Measurements from ENCODE around the gene ASAP3. TPM values are rescaled to one million over a fixed set of nuclear protein-coding genes. Genes with fewer than 3 reads are reported as not detected.
A peak's percentile ranks its signal among the peaks of the same experiment; 100 is the strongest.

Gene ASAP3
- total RNA-seq, 2 donors from 2014 or later, result 38.6 to 47.2 TPM

GRCh38 chr1:23453455-23454000 is 30.5 kb downstream of the ASAP3 start:
- no peaks in the 10 kb centered on the region for H3K27me3 ChIP-seq
- H3K4me3 ChIP-seq, result no peak overlapping the region
- H3K4me1 ChIP-seq, result peaks cover 0 to 39% of the 10 kb centered on the region in 2 donors
- no peaks in the 10 kb centered on the region for H3K9me3 ChIP-seq
- no peak overlapping the region for H3K27ac ChIP-seq
- DNase-seq (ENCODE audit: low spot score), result no peak
- peaks cover 36% of the 10 kb centered on the region for H3K36me3 ChIP-seq
- TF ChIP-seq CTCF (IDR thresholded peaks at IDR 0.05), result no peak

DNA sequence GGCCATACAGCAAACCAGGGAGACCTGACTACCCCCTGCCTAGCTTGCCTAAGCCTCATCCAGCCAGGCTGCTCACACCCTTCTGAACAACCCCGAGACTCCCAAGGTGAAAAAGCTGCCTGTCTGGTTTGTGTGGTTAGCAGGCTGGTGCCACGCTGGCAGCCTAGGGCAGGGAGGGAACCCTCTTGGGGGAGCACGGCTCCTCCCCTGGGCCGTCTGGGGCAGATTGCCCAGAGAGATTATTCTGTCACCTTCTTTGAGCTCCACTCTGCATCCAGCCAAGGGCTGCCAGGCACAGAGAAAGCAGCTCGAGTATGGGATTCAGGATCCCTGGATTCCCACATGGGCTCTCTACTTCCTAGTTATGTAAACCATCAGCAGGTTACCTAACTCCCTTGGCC is 32.0 kb downstream of the ASAP3 start:
- H3K27me3 ChIP-seq, result no peaks in the 10 kb centered on the region
- peaks cover 36% of the 10 kb centered on the region for H3K36me3 ChIP-seq
- H3K4me3 ChIP-seq, result no peak overlapping the region
- H3K9me3 ChIP-seq, result no peaks in the 10 kb centered on the region
- peak overlapping the region; percentile 7 to 38 for H3K27ac ChIP-seq
- TF ChIP-seq CTCF (IDR thresholded peaks at IDR 0.05), result no peak
- peaks cover 0 to 33% of the 10 kb centered on the region in 2 donors for H3K4me1 ChIP-seq
- DNase-seq (ENCODE audit: low spot score), result no peak

DNA sequence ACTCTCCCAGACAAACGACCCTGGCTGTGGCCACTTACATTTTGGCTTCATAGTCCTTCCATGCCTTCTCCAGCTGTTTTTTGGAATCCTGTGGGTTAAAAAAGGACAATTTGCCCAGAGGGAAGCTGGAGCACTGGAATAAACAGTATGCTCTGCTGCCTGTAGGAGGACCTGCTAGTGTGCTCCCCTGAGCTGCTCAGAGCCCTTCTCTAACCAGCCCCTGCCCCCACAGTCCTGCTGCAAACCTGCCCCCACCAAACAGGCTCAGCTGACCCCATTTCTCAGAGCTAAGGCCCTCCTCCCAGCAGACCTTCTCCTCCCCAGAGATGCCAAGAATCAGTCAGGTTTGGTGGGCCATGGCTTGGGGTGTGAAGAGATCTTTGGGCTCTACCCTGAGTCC is 32.5 kb downstream of the ASAP3 start:
- H3K4me3 ChIP-seq, result no peak overlapping the region
- no peaks in the 10 kb centered on the region for H3K27me3 ChIP-seq
- peak overlapping the region; percentile 7 to 38 for H3K27ac ChIP-seq
- H3K36me3 ChIP-seq, result peaks cover 36% of the 10 kb centered on the region
- DNase-seq (ENCODE audit: low spot score), result no peak
- TF ChIP-seq CTCF (IDR thresholded peaks at IDR 0.05), result no peak
- H3K9me3 ChIP-seq, result no peaks in the 10 kb centered on the region
- peaks cover 0 to 27% of the 10 kb centered on the region in 2 donors for H3K4me1 ChIP-seq

DNA sequence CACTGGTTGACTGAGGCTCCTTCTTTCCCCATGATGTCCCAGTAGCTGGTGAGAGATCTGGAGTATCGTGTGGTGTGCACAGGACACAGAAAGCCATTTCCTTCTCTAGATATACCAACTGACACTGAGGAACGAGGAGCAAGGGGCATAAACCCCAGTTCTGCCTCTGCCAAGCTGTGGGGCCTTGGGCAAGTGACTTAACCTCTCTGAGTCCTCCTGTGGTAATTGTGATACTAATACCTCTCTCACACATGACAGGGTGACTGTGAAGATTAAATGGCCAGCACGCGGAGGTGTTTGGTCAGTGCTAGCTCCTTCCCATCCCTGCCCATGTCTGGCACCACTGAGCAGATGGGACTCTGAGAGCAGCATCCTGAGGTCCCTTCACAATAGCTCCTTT is 33.1 kb downstream of the ASAP3 start:
- no peak for TF ChIP-seq CTCF (IDR thresholded peaks at IDR 0.05)
- Histone ChIP-seq H3K4me1 (peaks cover 0 to 26% of the 10 kb centered on the region in 2 donors), H3K9me3 (no peaks in the 10 kb centered on the region), H3K36me3 (peaks cover 34% of the 10 kb centered on the region), H3K27me3 (no peaks in the 10 kb centered on the region), H3K27ac (no peak overlapping the region), H3K4me3 (no peak overlapping the region)
- DNase-seq (ENCODE audit: low spot score), result no peak

- Histone ChIP-seq H3K9me3 (no peaks in the 10 kb centered on the region), H3K27me3 (no peaks in the 10 kb centered on the region), H3K36me3 (peaks cover 31% of the 10 kb centered on the region), H3K4me1 (peaks cover 0 to 26% of the 10 kb centered on the region in 2 donors), H3K27ac (peak overlapping the region in 1 of 2 donors; percentile 50), H3K4me3 (no peak overlapping the region)
- no peak for TF ChIP-seq CTCF (IDR thresholded peaks at IDR 0.05)
- peak; percentile 75 for DNase-seq (ENCODE audit: low spot score)
Measured at GRCh38 chr1:23449958-23450357, 34.0 kb downstream of the ASAP3 start.

DNA sequence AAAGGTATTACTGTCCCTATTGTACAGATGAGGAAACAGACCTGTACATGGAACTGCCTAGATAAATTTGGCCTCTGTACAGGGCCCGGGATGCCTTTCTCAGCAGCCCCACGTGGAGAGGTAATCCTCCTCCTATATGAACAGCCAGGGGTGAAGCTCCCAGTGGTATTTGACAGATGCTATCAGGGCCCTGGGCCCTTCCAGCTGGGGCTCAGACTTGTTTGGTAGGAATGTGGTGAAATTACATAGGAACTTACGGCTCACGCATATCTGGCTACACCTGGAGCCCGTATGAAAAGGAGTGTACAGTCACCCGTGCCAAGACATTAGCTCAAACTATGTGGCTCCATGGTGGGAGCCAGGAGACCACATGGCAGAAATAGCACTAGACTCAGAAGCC is 34.7 kb downstream of the ASAP3 start:
- no peak for TF ChIP-seq CTCF (IDR thresholded peaks at IDR 0.05)
- H3K27me3 ChIP-seq, result no peaks in the 10 kb centered on the region
- peaks cover 0 to 26% of the 10 kb centered on the region in 2 donors for H3K4me1 ChIP-seq
- peaks cover 24% of the 10 kb centered on the region for H3K36me3 ChIP-seq
- no peak overlapping the region for H3K4me3 ChIP-seq
- peak overlapping the region in 1 of 2 donors; percentile 50 for H3K27ac ChIP-seq
- DNase-seq (ENCODE audit: low spot score), result no peak
- H3K9me3 ChIP-seq, result no peaks in the 10 kb centered on the region

All from right atrium auricular region (tissue), 2 donors.